WERI-Rb-1 (cell line): ENCODE data around the gene AGBL1.

Experiments used
- DNase-seq: peaks from one replicate; pipeline ENCODE4 v3.0.0-alpha.2; 2020
- H3K27ac ChIP-seq: fragments of 250-450 bp; sonication (Bioruptor Pico); 2 replicates; pipeline ENCODE4 v1.5.1; 2020; ENCODE audit warnings: mild to moderate bottlenecking, moderate library complexity
- H3K27me3 ChIP-seq: fragments of 250-450 bp; sonication (Bioruptor Pico); 2 replicates; pipeline ENCODE4 v1.5.1; 2021; ENCODE audit warnings: mild to moderate bottlenecking, low read depth, moderate library complexity; ENCODE audit not compliant: insufficient read depth, severe bottlenecking
- H3K36me3 ChIP-seq: fragments of 250-450 bp; sonication (Bioruptor Pico); 2 replicates; pipeline ENCODE4 v1.5.1; 2020; ENCODE audit warnings: mild to moderate bottlenecking, moderate library complexity
- H3K4me3 ChIP-seq: 2 replicates; pipeline ENCODE4 v1.5.1; 2011; ENCODE audit warnings: low read depth, mild to moderate bottlenecking, control low read depth, low read length
- H3K9me3 ChIP-seq: fragments of 250-450 bp; sonication (Bioruptor Pico); 2 replicates; pipeline ENCODE4 v1.5.1; 2021; ENCODE audit warnings: mild to moderate bottlenecking, moderate library complexity; ENCODE audit not compliant: severe bottlenecking
- TF ChIP-seq, protein P1 (sequence below): IDR thresholded peaks from 2 replicates; pipeline ENCODE4 v1.5.1; 2011; ENCODE audit warnings: low read depth, mild to moderate bottlenecking, control low read depth, inconsistent platforms, low read length

Gene AGBL1

DNA sequence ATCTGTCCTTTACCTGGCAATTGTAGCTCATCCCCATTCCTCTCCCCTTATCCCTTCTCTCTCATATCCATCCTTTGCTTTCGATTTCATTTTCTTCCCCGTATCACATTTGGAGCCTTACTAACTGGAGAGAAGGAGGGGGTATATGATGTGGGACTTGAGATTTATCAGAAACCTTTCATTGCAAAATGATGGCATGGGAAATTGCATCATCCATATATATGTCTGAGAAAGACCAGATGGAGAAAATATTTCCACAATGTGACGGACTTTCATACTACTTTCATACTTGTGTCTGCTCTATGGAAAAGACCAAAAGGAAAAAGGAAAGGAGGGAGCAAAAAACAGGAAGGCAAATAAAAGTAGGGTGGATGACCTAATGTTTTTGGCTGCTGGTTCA lies 675.2 kb downstream of the AGBL1 start:
- Histone ChIP-seq H3K27me3 (peaks cover 42% of the 10 kb centered on the region), H3K9me3 (no peaks in the 10 kb centered on the region), H3K27ac (no peak overlapping the region), H3K4me3 (no peak overlapping the region), H3K36me3 (no peaks in the 10 kb centered on the region)
- TF ChIP-seq, protein P1, sequence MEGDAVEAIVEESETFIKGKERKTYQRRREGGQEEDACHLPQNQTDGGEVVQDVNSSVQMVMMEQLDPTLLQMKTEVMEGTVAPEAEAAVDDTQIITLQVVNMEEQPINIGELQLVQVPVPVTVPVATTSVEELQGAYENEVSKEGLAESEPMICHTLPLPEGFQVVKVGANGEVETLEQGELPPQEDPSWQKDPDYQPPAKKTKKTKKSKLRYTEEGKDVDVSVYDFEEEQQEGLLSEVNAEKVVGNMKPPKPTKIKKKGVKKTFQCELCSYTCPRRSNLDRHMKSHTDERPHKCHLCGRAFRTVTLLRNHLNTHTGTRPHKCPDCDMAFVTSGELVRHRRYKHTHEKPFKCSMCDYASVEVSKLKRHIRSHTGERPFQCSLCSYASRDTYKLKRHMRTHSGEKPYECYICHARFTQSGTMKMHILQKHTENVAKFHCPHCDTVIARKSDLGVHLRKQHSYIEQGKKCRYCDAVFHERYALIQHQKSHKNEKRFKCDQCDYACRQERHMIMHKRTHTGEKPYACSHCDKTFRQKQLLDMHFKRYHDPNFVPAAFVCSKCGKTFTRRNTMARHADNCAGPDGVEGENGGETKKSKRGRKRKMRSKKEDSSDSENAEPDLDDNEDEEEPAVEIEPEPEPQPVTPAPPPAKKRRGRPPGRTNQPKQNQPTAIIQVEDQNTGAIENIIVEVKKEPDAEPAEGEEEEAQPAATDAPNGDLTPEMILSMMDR: no peak
- DNase-seq: no peak

DNA sequence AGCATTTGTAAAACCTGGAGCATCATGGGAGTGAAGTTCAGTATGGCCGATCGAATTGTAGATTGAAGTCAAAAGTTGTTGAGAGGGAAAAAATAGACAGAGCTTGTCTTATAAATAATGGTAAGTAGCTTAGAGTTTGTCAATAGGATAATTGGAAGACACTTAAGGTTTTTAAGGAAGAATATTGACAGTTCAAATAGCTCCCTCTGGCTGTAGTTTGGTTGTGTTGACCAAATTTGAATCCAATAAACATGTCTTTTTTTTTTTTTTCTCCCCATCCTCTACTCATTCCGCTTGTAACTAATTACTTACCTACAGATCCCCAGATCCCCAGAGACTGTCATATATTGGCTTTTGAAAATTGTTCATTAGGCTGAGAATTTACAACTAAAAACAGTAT lies 677.0 kb downstream of the AGBL1 start:
- peaks cover 42% of the 10 kb centered on the region for H3K27me3 ChIP-seq
- TF ChIP-seq, protein P1: no peak
- H3K4me3 ChIP-seq: no peak overlapping the region
- no peaks in the 10 kb centered on the region for H3K9me3 ChIP-seq
- H3K36me3 ChIP-seq: no peaks in the 10 kb centered on the region
- DNase-seq: no peak
- H3K27ac ChIP-seq: no peak overlapping the region

DNA sequence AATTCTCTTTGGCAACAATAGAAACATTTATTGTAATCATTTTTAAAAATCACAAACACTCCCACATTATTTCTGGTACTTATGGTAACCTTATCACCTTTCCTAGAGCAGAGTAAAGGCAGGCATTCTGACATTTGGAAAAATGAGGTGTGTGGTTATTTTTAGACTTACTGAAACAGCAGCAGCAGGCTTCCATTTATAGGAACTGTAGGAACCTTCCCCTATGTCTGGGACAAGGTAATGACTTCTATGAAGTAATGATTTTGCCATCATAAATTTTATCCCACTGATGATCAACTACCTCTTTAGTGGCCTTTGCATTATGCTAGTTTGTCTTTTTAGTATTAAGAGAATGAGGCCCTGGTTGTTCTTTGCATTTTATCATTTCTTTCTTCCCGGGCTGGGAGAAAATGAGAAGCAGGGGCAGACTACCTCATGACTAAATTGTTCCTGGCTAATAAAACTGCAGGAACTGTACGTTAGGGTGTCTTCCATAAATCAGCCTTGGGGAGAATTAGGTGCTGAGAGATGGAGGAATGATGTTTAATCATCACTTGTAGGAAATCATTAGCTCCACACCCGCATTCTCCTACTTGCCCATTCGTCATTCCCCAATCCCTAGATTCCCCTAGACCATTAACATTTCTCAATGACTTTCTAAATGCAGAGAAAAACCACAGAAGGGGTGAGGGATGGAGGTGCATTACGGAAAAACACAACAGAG lies 680.3 kb downstream of the AGBL1 start:
- Histone ChIP-seq H3K9me3 (no peaks in the 10 kb centered on the region), H3K27ac (no peak overlapping the region), H3K36me3 (no peaks in the 10 kb centered on the region), H3K27me3 (peaks cover 36% of the 10 kb centered on the region), H3K4me3 (no peak overlapping the region)
- TF ChIP-seq, protein P1: no peak
- DNase-seq: no peak

DNA sequence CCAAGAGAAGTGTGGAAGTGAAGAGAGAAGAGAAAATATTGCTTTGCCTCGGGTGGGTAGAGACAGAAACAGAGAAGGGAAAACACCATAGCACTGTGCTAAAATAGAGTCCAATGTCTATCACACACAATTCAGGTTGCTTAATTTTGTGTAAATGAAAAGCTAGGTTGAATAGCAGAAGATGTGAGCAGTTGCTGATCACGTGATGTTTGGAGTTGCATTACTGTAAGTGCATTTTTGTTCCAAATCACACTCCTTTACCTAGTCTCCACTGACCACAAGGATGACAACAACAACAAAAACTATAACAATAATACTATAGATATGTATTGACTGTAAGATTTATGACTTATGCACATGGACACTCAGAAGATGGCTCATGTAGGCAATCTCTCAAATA lies 683.2 kb downstream of the AGBL1 start:
- no peaks in the 10 kb centered on the region for H3K36me3 ChIP-seq
- TF ChIP-seq, protein P1: no peak
- no peak for DNase-seq
- peaks cover 36% of the 10 kb centered on the region for H3K27me3 ChIP-seq
- no peak overlapping the region for H3K4me3 ChIP-seq
- H3K9me3 ChIP-seq: no peaks in the 10 kb centered on the region
- no peak overlapping the region for H3K27ac ChIP-seq

DNA sequence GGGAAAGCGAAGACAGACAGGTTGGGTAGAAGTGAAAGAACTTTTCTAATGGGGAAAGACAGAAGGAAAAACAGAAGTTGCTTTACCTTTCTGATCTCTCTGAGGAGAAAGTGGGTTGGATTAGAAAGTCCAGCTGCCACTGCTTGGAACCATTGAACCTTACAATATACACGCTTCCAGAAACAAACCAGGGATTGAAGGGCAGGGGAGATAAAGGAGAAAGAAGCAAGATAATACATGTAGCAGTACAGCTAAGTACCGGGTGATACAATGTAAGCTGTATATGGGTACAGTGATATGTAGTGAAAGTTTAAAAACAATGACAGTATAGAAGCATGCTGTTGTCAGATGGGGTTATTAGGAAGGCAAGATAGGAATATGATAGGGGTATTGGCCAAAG lies 684.4 kb downstream of the AGBL1 start:
- DNase-seq: no peak
- peaks cover 33% of the 10 kb centered on the region for H3K27me3 ChIP-seq
- TF ChIP-seq, protein P1: no peak
- H3K27ac ChIP-seq: no peak overlapping the region
- no peak overlapping the region for H3K4me3 ChIP-seq
- no peaks in the 10 kb centered on the region for H3K9me3 ChIP-seq
- no peaks in the 10 kb centered on the region for H3K36me3 ChIP-seq

DNA sequence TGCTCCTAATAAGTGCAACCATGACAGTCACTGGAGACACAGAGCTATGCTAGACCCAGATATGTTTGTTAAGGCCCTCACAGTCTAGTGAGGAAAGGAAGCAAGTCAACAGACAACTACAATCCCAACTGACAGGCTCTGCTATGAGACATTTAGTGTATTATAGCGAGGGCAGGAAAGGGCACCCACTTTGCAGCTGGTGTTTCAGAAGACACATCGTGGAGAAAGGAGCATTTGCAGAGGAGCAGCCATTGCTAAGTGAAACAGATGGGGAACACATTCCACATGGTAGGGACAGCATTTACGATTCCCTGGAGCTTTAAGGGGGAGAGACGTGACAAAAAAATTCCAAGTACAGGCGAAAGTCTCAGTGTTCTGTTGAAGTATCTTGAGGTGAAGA lies 685.6 kb downstream of the AGBL1 start:
- no peak for DNase-seq
- Histone ChIP-seq H3K27ac (no peak overlapping the region), H3K36me3 (no peaks in the 10 kb centered on the region), H3K9me3 (no peaks in the 10 kb centered on the region), H3K4me3 (no peak overlapping the region), H3K27me3 (peaks cover 33% of the 10 kb centered on the region)
- TF ChIP-seq, protein P1: no peak
